Chondrocyte (in vitro differentiated cells): Measurements from ENCODE around the gene GALNT14. TPM values are rescaled to one million over a fixed set of nuclear protein-coding genes. Genes with fewer than 3 reads are reported as not detected.

Experiments
- DNase-seq: peaks from one replicate; pipeline ENCODE4 v3.0.0; 2021; ENCODE audit warnings: mixed read lengths, low spot score
- H3K27ac Mint-ChIP-seq: one replicate; pipeline ENCODE4 v1.8.0; 2021; ENCODE audit warnings: mild to moderate bottlenecking, moderate library complexity, mixed read lengths; ENCODE audit not compliant: unreplicated experiment
- H3K27me3 Mint-ChIP-seq: 2 replicates; pipeline ENCODE4 v1.8.0; 2021; ENCODE audit warnings: low read depth, mixed read lengths
- H3K36me3 Mint-ChIP-seq: 2 replicates; pipeline ENCODE4 v1.8.0; 2021; ENCODE audit warnings: low read depth, mixed read lengths
- H3K4me1 Mint-ChIP-seq: 2 replicates; pipeline ENCODE4 v1.8.0; 2021; ENCODE audit warnings: low read depth, mild to moderate bottlenecking, mixed read lengths
- H3K4me3 Mint-ChIP-seq: one replicate; pipeline ENCODE4 v1.8.0; 2021; ENCODE audit warnings: mild to moderate bottlenecking, moderate library complexity, mixed read lengths; ENCODE audit not compliant: unreplicated experiment
- H3K9me3 Mint-ChIP-seq: 2 replicates; pipeline ENCODE4 v1.8.0; 2021; ENCODE audit warnings: low read depth, mixed read lengths
- total RNA-seq: library from RNA; stranded (reverse); gene quantifications from 3 replicates; pipeline ENCODE4 v1.2.1, GENCODE V29; 2021
- TF ChIP-seq, protein P1 (sequence below): fragments of 200-600 bp; sonication (generic); IDR thresholded peaks from 2 replicates; pipeline ENCODE4 v1.5.0; 2021; ENCODE audit warnings: antibody characterized with exemption, mild to moderate bottlenecking, moderate library complexity

GALNT14 gene
- total RNA-seq, 1 donor from 2014 or later = 17.8 TPM

DNA sequence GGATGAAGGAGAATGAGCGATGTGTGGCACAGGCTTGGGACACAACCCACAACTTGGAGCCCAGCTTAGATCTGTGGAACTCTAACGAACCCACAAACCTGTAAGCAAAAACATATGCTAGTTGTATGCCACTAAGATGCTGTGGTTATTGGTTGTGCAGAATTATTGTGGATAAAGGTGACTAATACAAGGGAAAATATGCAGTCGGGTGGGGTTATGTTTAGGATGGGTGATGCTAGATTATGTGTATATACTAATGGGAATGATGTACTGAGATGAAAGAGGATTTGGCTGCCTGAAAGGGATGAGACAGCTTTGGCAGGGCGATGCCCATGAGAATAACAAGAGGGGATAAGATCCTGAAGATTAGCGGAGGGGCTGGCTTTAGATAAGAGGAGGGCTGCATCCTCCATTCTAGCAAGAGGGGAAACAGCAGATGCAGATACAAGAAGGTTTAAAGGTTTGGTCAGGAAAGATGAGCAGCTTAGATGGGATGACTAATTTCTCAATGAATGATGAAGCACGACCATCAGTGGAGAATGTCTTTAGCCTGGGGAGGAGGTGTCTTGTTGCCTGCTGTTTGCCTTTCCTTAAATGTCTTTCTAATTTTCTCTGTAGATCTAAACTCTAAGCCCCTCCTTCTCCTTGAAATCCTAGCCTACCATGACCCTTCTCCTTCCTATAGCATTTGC lies 49.6 kb downstream of the GALNT14 start:
- H3K9me3 Mint-ChIP-seq = no peaks in the 10 kb centered on the region
- H3K4me1 Mint-ChIP-seq = peaks cover 6% of the 10 kb centered on the region
- DNase-seq = no peak
- peaks cover 15% of the 10 kb centered on the region for H3K27me3 Mint-ChIP-seq
- no peak overlapping the region for H3K27ac Mint-ChIP-seq
- TF ChIP-seq, protein P1, sequence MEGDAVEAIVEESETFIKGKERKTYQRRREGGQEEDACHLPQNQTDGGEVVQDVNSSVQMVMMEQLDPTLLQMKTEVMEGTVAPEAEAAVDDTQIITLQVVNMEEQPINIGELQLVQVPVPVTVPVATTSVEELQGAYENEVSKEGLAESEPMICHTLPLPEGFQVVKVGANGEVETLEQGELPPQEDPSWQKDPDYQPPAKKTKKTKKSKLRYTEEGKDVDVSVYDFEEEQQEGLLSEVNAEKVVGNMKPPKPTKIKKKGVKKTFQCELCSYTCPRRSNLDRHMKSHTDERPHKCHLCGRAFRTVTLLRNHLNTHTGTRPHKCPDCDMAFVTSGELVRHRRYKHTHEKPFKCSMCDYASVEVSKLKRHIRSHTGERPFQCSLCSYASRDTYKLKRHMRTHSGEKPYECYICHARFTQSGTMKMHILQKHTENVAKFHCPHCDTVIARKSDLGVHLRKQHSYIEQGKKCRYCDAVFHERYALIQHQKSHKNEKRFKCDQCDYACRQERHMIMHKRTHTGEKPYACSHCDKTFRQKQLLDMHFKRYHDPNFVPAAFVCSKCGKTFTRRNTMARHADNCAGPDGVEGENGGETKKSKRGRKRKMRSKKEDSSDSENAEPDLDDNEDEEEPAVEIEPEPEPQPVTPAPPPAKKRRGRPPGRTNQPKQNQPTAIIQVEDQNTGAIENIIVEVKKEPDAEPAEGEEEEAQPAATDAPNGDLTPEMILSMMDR = no peak
- no peaks in the 10 kb centered on the region for H3K36me3 Mint-ChIP-seq
- H3K4me3 Mint-ChIP-seq = no peak overlapping the region

DNA sequence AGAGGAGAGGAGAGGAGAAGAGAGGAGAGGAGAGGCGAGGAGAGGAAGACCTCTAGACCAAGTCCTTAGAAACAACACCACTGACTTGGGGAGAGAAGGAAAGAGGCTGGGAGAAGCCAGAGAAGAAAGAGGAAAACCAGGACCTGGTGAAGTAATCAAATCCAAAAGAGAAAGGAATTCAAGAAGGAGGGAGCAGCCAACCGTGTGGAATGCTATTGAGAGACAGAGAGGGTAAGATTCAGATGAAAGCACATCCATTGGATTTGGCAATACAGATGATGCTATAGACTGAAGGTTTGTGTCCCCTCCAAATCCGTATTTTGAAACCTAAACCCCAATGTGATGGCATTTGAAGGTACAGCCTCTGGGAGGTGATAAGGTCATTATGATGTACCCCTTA lies 50.7 kb downstream of the GALNT14 start:
- TF ChIP-seq, protein P1 = no peak
- H3K9me3 Mint-ChIP-seq = no peaks in the 10 kb centered on the region
- peaks cover 8% of the 10 kb centered on the region for H3K4me1 Mint-ChIP-seq
- H3K36me3 Mint-ChIP-seq = no peaks in the 10 kb centered on the region
- no peak for DNase-seq
- no peak overlapping the region for H3K4me3 Mint-ChIP-seq
- H3K27me3 Mint-ChIP-seq = peaks cover 14% of the 10 kb centered on the region
- H3K27ac Mint-ChIP-seq = no peak overlapping the region

DNA sequence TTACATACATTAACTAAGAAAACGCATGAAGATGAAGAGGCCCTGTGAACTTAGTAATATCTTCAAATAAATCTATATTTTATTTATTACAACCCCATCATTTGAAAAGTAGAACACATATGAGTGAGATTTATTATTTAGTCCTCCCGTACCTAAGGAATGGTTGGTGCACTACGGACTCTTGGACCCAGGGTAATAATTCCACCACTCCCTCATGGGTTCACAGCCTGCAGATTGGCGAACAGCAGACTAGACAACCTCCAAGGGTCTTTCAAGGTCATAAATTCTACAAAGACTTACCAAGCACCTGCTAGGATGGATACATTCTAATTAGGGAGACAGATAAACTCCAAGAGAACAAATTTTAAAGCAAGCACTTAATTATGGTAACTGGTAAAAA lies 51.6 kb downstream of the GALNT14 start:
- no peak overlapping the region for H3K27ac Mint-ChIP-seq
- no peaks in the 10 kb centered on the region for H3K36me3 Mint-ChIP-seq
- TF ChIP-seq, protein P1 = no peak
- peaks cover 14% of the 10 kb centered on the region for H3K27me3 Mint-ChIP-seq
- peaks cover 17% of the 10 kb centered on the region for H3K4me1 Mint-ChIP-seq
- no peak for DNase-seq
- H3K4me3 Mint-ChIP-seq = no peak overlapping the region
- H3K9me3 Mint-ChIP-seq = no peaks in the 10 kb centered on the region

DNA sequence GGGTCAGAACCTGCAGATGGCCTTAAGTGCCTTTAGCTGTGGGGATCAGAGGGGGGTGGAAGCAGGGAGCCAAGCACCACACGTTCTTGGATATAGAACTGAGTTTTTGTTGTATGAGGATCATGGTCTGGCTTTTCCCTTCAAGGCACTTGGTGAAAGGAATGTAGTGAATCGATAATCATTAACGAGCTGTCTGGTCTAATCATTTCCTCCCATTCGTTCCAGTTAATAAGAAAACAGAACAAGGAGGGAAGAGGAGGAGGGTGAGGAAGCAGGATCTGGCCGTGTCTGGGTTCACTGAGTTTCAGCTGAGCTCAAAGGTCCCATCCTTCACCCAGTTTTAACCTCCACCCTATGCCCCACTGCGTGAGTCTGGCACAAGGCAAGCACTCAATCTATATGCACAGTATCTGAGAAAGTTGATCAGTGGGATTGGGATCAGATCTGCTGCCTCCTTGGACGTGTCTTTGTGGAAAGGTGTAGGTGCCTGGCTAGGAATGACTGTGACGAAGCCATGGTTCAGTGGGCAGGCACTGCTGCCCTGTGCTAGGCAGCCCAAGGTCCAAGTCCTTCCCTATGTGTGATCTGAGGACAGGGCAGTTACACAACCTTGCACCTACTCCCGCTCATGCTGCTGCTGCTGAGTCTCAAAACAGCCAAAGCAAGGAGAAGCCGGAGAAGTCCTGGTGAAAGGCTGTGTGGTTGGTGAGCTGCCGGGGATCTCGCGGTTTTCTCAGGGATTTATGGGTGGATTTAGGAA lies 54.8 kb downstream of the GALNT14 start:
- peaks cover 11% of the 10 kb centered on the region for H3K27me3 Mint-ChIP-seq
- H3K36me3 Mint-ChIP-seq = no peaks in the 10 kb centered on the region
- H3K9me3 Mint-ChIP-seq = no peaks in the 10 kb centered on the region
- no peak for DNase-seq
- peaks cover 30% of the 10 kb centered on the region for H3K4me1 Mint-ChIP-seq
- TF ChIP-seq, protein P1 = no peak
- H3K27ac Mint-ChIP-seq = no peak overlapping the region
- no peak overlapping the region for H3K4me3 Mint-ChIP-seq

DNA sequence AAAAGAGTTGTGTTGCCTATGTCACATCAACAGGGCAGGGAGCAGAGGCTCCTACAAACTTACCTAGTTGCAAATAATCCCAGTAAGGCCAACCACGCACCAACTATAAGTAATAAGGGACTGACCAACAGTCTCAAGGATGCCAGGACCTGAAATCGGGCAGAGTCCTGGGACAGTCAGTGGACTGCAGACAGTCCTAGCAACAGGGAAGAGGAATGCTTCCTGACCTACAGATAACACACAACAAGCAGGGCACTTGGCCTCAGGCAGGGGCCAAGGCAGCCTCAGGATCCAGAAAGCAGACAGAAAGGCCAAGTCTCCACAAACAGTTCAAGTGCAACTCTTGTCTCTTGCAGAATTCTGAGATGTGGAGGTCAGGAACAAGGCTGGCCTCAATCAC lies 56.2 kb downstream of the GALNT14 start:
- peaks cover 28% of the 10 kb centered on the region for H3K4me1 Mint-ChIP-seq
- H3K36me3 Mint-ChIP-seq = no peaks in the 10 kb centered on the region
- H3K27ac Mint-ChIP-seq = no peak overlapping the region
- H3K4me3 Mint-ChIP-seq = no peak overlapping the region
- peaks cover 15% of the 10 kb centered on the region for H3K27me3 Mint-ChIP-seq
- TF ChIP-seq, protein P1 = no peak
- H3K9me3 Mint-ChIP-seq = no peaks in the 10 kb centered on the region
- no peak for DNase-seq
